COLO668 (cell line): Measurements from ENCODE around the gene ZNF506.
"Not testable (repeated sequence)": the region's sequence is repeated elsewhere in the genome, so short reads cannot be mapped to it uniquely, and the experiment has no call there.

Source experiments
- DNase-seq: peaks from one replicate; lab custom pipeline; 2025; ENCODE audit not compliant: unreplicated experiment; lab: John Stamatoyannopoulos, UW

The ZNF506 gene

GRCh38 chr19:19781791-19782190 lies 39.8 kb downstream of the ZNF506 start:
- DNase-seq = peak; percentile 78

GRCh38 chr19:19778666-19779065 lies 42.9 kb downstream of the ZNF506 start:
- DNase-seq = no peak

- no peak for DNase-seq
These were observed 43.9 kb downstream of the ZNF506 start for GRCh38 chr19:19777692-19778091.

DNA sequence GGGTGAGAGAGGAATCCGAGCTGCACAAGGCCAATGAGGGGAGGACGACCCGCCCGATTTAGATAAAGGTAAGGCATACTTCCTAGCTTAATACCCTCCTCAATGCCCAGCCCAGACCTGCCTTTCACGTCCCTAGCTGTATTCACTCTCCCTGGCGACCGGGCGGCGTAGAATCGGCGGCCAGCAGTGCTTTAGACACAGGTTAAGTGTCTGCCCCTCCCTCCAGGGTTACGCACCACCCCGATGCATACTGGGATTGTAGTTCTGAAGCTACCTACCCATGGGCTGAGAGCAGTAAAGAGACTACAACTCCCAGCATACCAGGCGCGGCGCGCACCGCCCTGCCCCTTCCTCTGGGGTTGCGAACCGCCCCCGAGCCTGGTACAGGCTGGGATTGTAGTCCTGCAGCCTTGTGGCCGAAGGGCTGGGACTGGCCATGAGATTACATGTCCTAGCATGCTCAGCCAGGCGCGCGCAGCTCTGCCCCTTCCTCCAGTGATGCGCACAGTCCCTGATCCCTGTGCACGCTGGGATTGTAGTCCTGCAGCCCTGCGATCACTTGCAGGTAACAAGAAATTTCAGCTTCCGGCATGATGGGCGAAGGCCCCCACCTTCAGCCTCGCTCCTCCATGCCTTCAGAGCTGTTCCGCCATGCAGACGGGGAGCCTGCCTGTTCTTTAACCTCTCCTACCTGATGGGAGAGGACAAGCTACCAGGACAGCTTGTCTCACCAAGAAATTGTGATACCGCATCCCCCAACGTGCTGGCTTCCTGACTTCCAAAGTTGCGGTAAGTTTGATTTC lies 45.1 kb downstream of the ZNF506 start:
- peak; percentile 96 for DNase-seq

GRCh38 chr19:19775891-19776205 lies 45.7 kb downstream of the ZNF506 start:
- peak; percentile 45 for DNase-seq

GRCh38 chr19:19774354-19775033 lies 47.1 kb downstream of the ZNF506 start:
- DNase-seq = no peak

GRCh38 chr19:19771963-19772362 lies 49.6 kb downstream of the ZNF506 start:
- DNase-seq = not testable (repeated sequence)

GRCh38 chr19:19769971-19770370 lies 51.6 kb downstream of the ZNF506 start:
- DNase-seq = not testable (repeated sequence)

GRCh38 chr19:19758164-19758563 lies 63.4 kb downstream of the ZNF506 start:
- no peak for DNase-seq

DNA sequence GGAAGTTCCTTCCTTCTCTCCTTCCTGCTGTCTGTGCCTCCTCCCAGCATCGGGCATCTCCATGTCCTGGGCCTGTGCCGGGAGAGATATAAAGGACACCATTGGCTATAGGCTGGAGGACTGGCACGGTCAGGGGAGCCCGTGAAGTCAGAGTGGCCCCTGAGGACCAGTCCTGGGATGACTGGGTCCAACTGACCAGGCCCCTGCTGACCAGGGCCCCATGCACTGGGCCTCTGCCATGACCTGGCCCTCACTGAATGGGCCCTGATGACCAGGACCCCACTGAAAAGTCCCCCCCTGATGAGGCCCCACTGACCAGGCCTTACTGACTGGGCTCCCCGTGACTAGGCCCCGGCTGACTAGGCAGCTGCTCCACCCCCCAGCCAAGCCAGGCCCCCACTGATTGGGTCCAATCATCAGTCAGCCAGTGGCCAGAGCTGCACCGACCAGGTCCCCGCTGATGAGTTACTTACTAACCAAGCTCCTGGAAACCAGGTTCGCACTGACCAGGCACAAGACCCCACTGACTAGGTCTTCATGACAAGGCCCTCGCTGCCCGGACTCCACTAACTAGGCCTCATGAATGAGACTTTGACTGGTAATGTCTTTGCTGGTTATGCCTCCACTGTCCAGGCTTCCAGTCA lies 68.7 kb downstream of the ZNF506 start:
- DNase-seq = no peak

- DNase-seq = no peak
These were observed 69.7 kb downstream of the ZNF506 start for GRCh38 chr19:19751846-19752245.

- DNase-seq = peak; percentile 3
These were observed 70.4 kb downstream of the ZNF506 start for GRCh38 chr19:19750842-19751790.

DNA sequence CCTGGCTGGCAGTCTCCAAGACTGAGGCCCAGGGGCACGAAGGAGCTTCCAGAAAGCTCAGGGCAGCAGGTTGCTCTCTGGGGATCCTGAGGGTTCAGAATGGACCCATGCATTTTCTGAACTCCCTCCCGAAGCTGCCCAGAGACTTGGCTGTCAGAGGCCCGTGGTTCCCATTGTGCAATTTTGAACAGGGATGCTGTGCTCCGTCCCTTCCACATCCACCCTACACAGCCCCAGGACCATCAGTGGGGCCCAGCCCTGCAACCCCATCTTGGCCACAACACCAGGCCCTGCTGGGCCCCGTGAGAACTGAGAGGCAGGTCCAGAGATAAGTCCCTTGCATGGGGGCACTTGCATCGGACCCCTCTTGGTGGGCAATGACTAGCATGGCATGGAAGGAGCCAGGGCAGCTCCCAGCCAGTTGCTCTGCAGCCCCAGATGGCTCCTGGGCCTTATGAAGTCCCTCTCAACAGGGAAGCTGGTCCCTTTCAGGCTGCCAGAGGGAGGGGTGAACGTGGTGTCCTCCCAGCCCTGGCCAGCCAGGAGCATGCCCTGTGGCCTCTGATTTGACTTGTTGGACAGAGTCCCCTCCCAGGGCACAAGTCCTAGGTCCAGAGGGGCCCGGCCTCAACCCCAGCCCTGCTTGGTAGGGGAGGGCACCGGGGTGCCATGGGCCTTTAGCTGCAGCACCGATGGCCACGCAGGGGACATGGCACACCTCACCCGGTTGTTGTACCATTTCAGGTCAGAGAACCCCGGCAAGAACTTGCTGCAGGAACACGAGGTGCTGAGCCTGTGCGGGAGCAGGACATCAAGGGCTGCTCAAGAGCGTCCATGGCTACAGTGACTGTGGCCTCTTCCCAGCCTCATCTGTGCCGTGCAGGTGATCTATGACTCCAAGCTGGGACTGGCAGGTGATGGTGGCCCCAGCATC lies 71.4 kb downstream of the ZNF506 start:
- DNase-seq = no peak

DNA sequence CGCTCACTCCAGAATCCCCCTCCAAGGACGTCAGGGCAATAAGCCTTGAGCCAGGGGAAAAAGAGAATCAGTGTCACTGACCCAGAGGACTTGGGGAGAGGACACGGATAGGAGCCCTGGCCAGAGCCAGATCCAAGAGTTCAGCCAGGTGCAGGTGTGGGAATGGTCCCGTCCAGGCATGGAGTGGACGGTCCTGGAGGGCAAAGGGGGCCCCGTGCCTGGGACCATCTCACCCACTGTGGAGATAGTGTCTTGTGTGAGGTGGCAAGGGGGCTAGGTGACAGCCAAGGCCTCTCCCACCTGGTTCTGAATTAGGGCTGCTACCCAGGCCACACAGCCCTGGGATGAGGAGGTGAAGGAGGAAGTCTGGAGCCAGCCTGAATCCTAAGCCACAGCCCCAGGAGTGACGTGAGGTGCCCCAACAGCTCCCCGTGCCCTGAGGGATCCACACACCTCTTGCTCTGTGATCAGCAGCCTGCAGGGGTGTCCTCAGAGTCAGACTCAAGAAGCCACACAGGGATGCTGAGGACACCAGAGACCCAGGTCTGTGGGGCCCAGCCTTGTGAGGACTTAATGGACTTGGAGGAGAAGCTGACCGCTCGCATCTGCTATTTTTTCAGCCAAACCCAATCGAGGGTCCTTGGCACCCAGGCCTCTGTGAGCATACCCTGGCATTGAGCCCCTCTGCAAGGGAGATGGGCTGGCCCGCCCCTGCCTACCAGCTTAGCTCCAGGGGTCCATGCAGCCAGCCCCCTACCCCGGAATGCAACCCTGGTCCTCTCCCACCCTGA lies 72.2 kb downstream of the ZNF506 start:
- DNase-seq = no peak

GRCh38 chr19:19748249-19748938 lies 73.2 kb downstream of the ZNF506 start:
- DNase-seq = no peak

DNA sequence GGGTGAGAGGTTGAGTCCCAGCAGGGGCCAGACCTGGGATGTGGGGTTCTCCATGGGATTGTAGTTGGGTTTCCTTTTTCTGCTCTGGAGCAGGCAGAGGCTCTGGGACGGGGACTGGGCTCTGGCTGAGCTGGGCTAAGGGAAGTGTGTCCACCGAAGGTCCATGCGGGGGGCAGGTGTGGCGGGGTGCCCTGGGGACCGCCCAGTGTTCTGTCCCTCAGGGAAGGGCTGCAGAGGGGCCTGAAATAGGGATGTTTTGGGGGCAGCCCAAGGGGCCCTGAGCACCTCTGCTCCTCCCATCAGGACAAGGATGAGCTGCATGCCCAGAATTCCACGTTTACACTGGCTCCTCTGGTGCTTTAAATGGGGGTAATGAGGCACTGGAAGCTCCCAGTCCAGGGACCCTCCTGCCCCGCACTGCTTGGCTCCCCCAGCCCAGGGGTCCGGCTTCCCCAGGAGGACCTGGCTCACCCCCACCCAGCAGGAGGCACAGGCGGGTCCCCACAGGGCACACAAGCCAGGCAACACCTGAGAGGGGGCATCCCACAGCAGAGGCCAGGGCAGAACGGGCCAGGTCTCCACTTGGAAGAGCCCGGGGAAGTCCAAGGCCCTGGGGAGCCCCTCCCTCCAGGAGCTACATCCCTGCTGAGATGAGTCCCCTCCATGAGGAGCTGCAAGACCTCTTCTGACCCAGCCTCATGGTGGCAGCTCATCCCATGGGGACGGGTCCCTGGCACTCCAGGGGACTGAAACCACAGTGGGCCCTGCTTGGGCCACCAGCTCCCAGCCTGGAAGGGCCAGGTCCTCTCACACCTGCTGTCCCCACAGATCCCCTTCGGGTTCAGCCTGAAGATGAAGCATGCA lies 74.0 kb downstream of the ZNF506 start:
- DNase-seq = no peak
